IPS-20b (cell line): Measurements from ENCODE around the gene PLAGL2.

Experiments
- H3K27ac ChIP-seq: one replicate; pipeline ENCODE4 v1.5.1; 2013; ENCODE audit warnings: low read length
- H3K27me3 ChIP-seq: 2 replicates; pipeline ENCODE4 v1.6.1; 2013; ENCODE audit warnings: mild to moderate bottlenecking, low read length, inconsistent platforms; ENCODE audit not compliant: insufficient read depth
- H3K36me3 ChIP-seq: 2 replicates; pipeline ENCODE4 v1.6.1; 2013; ENCODE audit warnings: low read depth, mild to moderate bottlenecking, inconsistent platforms, low read length, moderate library complexity; ENCODE audit not compliant: insufficient read depth
- H3K4me1 ChIP-seq: 2 replicates; pipeline ENCODE4 v1.6.1; 2013; ENCODE audit warnings: mild to moderate bottlenecking, control low read depth, inconsistent platforms, low read length, moderate library complexity; ENCODE audit not compliant: insufficient read depth
- H3K4me3 ChIP-seq: 2 replicates; pipeline ENCODE4 v1.5.1; 2013; ENCODE audit warnings: mild to moderate bottlenecking, low read length, inconsistent platforms
- H3K9ac ChIP-seq: 2 replicates; pipeline ENCODE4 v1.6.1; 2013; ENCODE audit warnings: low read depth, mild to moderate bottlenecking, inconsistent platforms, low read length, moderate library complexity
- H3K9me3 ChIP-seq: 2 replicates; pipeline ENCODE4 v1.6.1; 2013; ENCODE audit warnings: mild to moderate bottlenecking, low read depth, low read length, inconsistent platforms; ENCODE audit not compliant: insufficient read depth

Gene PLAGL2

GRCh38 chr20:32229251-32229747 lies 21.8 kb upstream of the PLAGL2 start:
- Histone ChIP-seq H3K36me3 (peaks cover 79% of the 10 kb centered on the region), H3K4me1 (no peaks in the 10 kb centered on the region), H3K27ac (no peak overlapping the region), H3K9me3 (no peaks in the 10 kb centered on the region), H3K27me3 (no peaks in the 10 kb centered on the region), H3K4me3 (no peak overlapping the region), H3K9ac (no peak overlapping the region)

GRCh38 chr20:32227744-32228688 lies 20.5 kb upstream of the PLAGL2 start:
- H3K9me3 ChIP-seq = no peaks in the 10 kb centered on the region
- H3K9ac ChIP-seq = no peak overlapping the region
- H3K27ac ChIP-seq = no peak overlapping the region
- H3K27me3 ChIP-seq = no peaks in the 10 kb centered on the region
- H3K4me1 ChIP-seq = no peaks in the 10 kb centered on the region
- peaks cover 76% of the 10 kb centered on the region for H3K36me3 ChIP-seq
- no peak overlapping the region for H3K4me3 ChIP-seq

GRCh38 chr20:32227306-32227705 lies 19.8 kb upstream of the PLAGL2 start:
- Histone ChIP-seq H3K27ac (no peak overlapping the region), H3K4me1 (no peaks in the 10 kb centered on the region), H3K27me3 (no peaks in the 10 kb centered on the region), H3K9me3 (no peaks in the 10 kb centered on the region), H3K9ac (no peak overlapping the region), H3K36me3 (peaks cover 76% of the 10 kb centered on the region), H3K4me3 (no peak overlapping the region)

GRCh38 chr20:32226391-32226790 lies 18.8 kb upstream of the PLAGL2 start:
- Histone ChIP-seq H3K9ac (no peak overlapping the region), H3K9me3 (no peaks in the 10 kb centered on the region), H3K4me3 (no peak overlapping the region), H3K36me3 (peaks cover 74% of the 10 kb centered on the region), H3K27ac (no peak overlapping the region), H3K4me1 (no peaks in the 10 kb centered on the region), H3K27me3 (no peaks in the 10 kb centered on the region)

- H3K27ac ChIP-seq = no peak overlapping the region
- H3K4me3 ChIP-seq = no peak overlapping the region
- no peaks in the 10 kb centered on the region for H3K4me1 ChIP-seq
- H3K36me3 ChIP-seq = peaks cover 75% of the 10 kb centered on the region
- H3K9ac ChIP-seq = no peak overlapping the region
- H3K27me3 ChIP-seq = no peaks in the 10 kb centered on the region
- no peaks in the 10 kb centered on the region for H3K9me3 ChIP-seq
Observed at GRCh38 chr20:32224463-32224862, 16.9 kb upstream of the PLAGL2 start.

- no peaks in the 10 kb centered on the region for H3K4me1 ChIP-seq
- H3K27ac ChIP-seq = no peak overlapping the region
- no peaks in the 10 kb centered on the region for H3K27me3 ChIP-seq
- H3K9ac ChIP-seq = no peak overlapping the region
- H3K4me3 ChIP-seq = no peak overlapping the region
- H3K36me3 ChIP-seq = peaks cover 77% of the 10 kb centered on the region
- no peaks in the 10 kb centered on the region for H3K9me3 ChIP-seq
Observed at GRCh38 chr20:32218156-32218900, 10.8 kb upstream of the PLAGL2 start.

GRCh38 chr20:32216179-32217142 lies 8.9 kb upstream of the PLAGL2 start:
- Histone ChIP-seq H3K27ac (no peak overlapping the region), H3K4me1 (no peaks in the 10 kb centered on the region), H3K9me3 (no peaks in the 10 kb centered on the region), H3K27me3 (no peaks in the 10 kb centered on the region), H3K4me3 (no peak overlapping the region), H3K9ac (no peak overlapping the region), H3K36me3 (peaks cover 77% of the 10 kb centered on the region)

GRCh38 chr20:32215729-32216128 lies 8.2 kb upstream of the PLAGL2 start:
- no peaks in the 10 kb centered on the region for H3K4me1 ChIP-seq

GRCh38 chr20:32215147-32215546 lies 7.6 kb upstream of the PLAGL2 start:
- H3K36me3 ChIP-seq = peaks cover 77% of the 10 kb centered on the region
- H3K27me3 ChIP-seq = no peaks in the 10 kb centered on the region
- H3K9ac ChIP-seq = no peak overlapping the region
- no peak overlapping the region for H3K27ac ChIP-seq
- no peak overlapping the region for H3K4me3 ChIP-seq
- H3K4me1 ChIP-seq = no peaks in the 10 kb centered on the region
- no peaks in the 10 kb centered on the region for H3K9me3 ChIP-seq

More at GRCh38 chr20:32215729-32216128, 8.2 kb upstream of the PLAGL2 start:
- no peaks in the 10 kb centered on the region for H3K9me3 ChIP-seq
- H3K27ac ChIP-seq = no peak overlapping the region
- H3K27me3 ChIP-seq = no peaks in the 10 kb centered on the region
- H3K36me3 ChIP-seq = peaks cover 74% of the 10 kb centered on the region
- no peak overlapping the region for H3K9ac ChIP-seq
- no peak overlapping the region for H3K4me3 ChIP-seq

GRCh38 chr20:32213870-32214269 lies 6.3 kb upstream of the PLAGL2 start:
- no peaks in the 10 kb centered on the region for H3K4me1 ChIP-seq
- no peak overlapping the region for H3K4me3 ChIP-seq
- H3K27ac ChIP-seq = no peak overlapping the region
- no peak overlapping the region for H3K9ac ChIP-seq
- H3K9me3 ChIP-seq = no peaks in the 10 kb centered on the region
- peaks cover 72% of the 10 kb centered on the region for H3K36me3 ChIP-seq
- no peaks in the 10 kb centered on the region for H3K27me3 ChIP-seq
